ENCODE data around the gene C18orf63. TPM values are rescaled to one million over a fixed set of nuclear protein-coding genes. Genes with fewer than 3 reads are reported as not detected.
"Not testable (repeated sequence)": the region's sequence is repeated elsewhere in the genome, so short reads cannot be mapped to it uniquely, and the experiment has no call there.

C18orf63 gene
- polyA plus RNA-seq, 10 donors, result 0.03 to 0.11 TPM; not detected in 8

GRCh38 chr18:74326791-74327190 lies 11.2 kb downstream of the C18orf63 start:
- DNase-seq, result not testable (repeated sequence)

- DNase-seq, result peak in 2 of 3 donors; percentile 20 to 61
Measured at GRCh38 chr18:74328206-74328605, 12.6 kb downstream of the C18orf63 start.

GRCh38 chr18:74329688-74330205 lies 14.1 kb downstream of the C18orf63 start:
- DNase-seq, result no peak

GRCh38 chr18:74331404-74331803 lies 15.8 kb downstream of the C18orf63 start:
- no peak for DNase-seq

- DNase-seq, result no peak
Measured at GRCh38 chr18:74333091-74333490, 17.5 kb downstream of the C18orf63 start.

GRCh38 chr18:74334242-74334893 lies 18.7 kb downstream of the C18orf63 start:
- no peak for DNase-seq

GRCh38 chr18:74336656-74337055 lies 21.0 kb downstream of the C18orf63 start:
- no peak for DNase-seq

GRCh38 chr18:74337155-74337911 lies 21.7 kb downstream of the C18orf63 start:
- DNase-seq, result no peak

GRCh38 chr18:74337912-74338309 lies 22.3 kb downstream of the C18orf63 start:
- no peak for DNase-seq

- peak; percentile 45 to 80 (median 65) for DNase-seq
Measured at GRCh38 chr18:74342416-74343043, 26.9 kb downstream of the C18orf63 start.

GRCh38 chr18:74346206-74346605 lies 30.6 kb downstream of the C18orf63 start:
- DNase-seq, result no peak

GRCh38 chr18:74348581-74348980 lies 32.9 kb downstream of the C18orf63 start:
- DNase-seq, result no peak

- DNase-seq, result peak in 1 of 3 donors; percentile 35
Measured at GRCh38 chr18:74351354-74351753, 35.7 kb downstream of the C18orf63 start.

GRCh38 chr18:74353169-74353775 lies 37.6 kb downstream of the C18orf63 start:
- peak; percentile 63 to 87 (median 77) for DNase-seq

- no peak for DNase-seq
Measured at GRCh38 chr18:74356959-74357358, 41.3 kb downstream of the C18orf63 start.

GRCh38 chr18:74360852-74361655 lies 45.4 kb downstream of the C18orf63 start:
- no peak for DNase-seq

- no peak for DNase-seq
Measured at GRCh38 chr18:74367905-74368304, 52.3 kb downstream of the C18orf63 start.

GRCh38 chr18:74368901-74369705 lies 53.5 kb downstream of the C18orf63 start:
- DNase-seq, result peak in 2 of 3 donors; percentile 47 to 76

- peak; percentile 64 to 85 (median 75) for DNase-seq
Measured at GRCh38 chr18:74370115-74370514, 54.5 kb downstream of the C18orf63 start.

GRCh38 chr18:74373428-74373827 lies 57.8 kb downstream of the C18orf63 start:
- DNase-seq, result no peak

Measured in muscle of back (tissue), 11 donors.